Heart left ventricle (tissue), 13 donors: ENCODE data around the gene CTNNA3.

Experiments used
- CTCF ChIP-seq, 12 donors: fragments of 200-600 bp; sonication (generic) in 4 of 12; IDR thresholded peaks; one replicate each; pipeline versions ENCODE4 v1.5.0 to v1.8.0; 2018 to 2022; ENCODE audit warnings: antibody characterized with exemption in 12 of 12, mild to moderate bottlenecking in 5 of 12
- POLR2A ChIP-seq, 2 donors: fragments of 450-650 bp; IDR thresholded peaks; one replicate each; pipeline ENCODE4 v1.6.1; 2017; ENCODE audit warnings: antibody characterized with exemption in 2 of 2, mild to moderate bottlenecking in 2 of 2, moderate library complexity in 2 of 2
- donor health status: ischemic (EF 13 %, LVEDD 7.1; RV severe dilation, severe dysfunction).
- donor health status: DM: no; HTN: yes; CAD: no.
- donor health status: DM: no; HTN: no; CAD: no.
- donor health status: ischemic (EF 25% LVEDD 6.9; RV normal size, moderate dysfunction).
- donor health status: ischemic (EF 25% LVEDD 5.7; RV mildly dilated, moderate dysfunction).
- donor health status: ischemic (EF 35%, LVEDD 5.7; RV mildly dilated, moderate dysfunction).
- donor health status: nonischemic (EF 11% LVEDD 7.7; RV severe dilation, severe dysfunction).
- donor health status: DM: yes; HTN: yes; CAD: no.
- donor health status: PGD.
- donor health status: ischemic (EF 29% LVEDD 5.4; RV normal size, mild dysfunction).
- donor health status: nonischemic (EF 23%, LVEDD 6.1; RV moderate dilation, normal function).

GRCh38 chr10:66680886-66681285 is 1015.1 kb downstream of the CTNNA3 start:
- TF ChIP-seq CTCF (IDR thresholded peaks at IDR 0.05), result no peak
- no peak for TF ChIP-seq POLR2A (IDR thresholded peaks at IDR 0.05)
